ENCODE measurements around the gene SERPINA9.
"Not testable (repeated sequence)": the region's sequence is repeated elsewhere in the genome, so short reads cannot be mapped to it uniquely, and the experiment has no call there.

Gene SERPINA9

DNA sequence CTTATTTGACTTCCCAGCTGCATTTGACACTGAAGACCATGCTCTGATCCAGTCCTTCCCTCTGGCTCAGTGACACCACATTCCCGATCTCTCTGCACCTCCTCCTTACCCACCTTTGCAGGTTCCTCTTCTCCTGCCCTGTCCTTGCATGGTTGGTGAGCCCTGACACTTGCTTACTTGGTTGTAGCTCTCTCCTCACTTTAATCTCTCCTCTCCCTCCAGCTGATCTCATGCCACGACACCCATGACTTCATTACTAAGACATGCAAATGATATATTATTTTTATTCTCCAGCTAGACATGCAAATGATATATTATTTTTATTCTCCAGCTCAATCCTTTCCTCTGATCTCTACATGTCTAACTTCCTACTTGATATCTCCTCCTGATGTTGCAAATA is at the start of gene SERPINA9:
Gene SERPINA9, minus strand, starts transcription at position 175 of the 400 bp plus-strand sequence. CDS start 6,357 bp downstream, outside the sequence.
- DNase-seq, result no peak

- no peak for DNase-seq
These were observed 48.1 kb upstream of the SERPINA9 start for GRCh38 chr14:94524093-94524492.

GRCh38 chr14:94523265-94523664 is 47.3 kb upstream of the SERPINA9 start:
- DNase-seq, result no peak

- no peak for DNase-seq
These were observed 46.2 kb upstream of the SERPINA9 start for GRCh38 chr14:94522115-94522724.

DNA sequence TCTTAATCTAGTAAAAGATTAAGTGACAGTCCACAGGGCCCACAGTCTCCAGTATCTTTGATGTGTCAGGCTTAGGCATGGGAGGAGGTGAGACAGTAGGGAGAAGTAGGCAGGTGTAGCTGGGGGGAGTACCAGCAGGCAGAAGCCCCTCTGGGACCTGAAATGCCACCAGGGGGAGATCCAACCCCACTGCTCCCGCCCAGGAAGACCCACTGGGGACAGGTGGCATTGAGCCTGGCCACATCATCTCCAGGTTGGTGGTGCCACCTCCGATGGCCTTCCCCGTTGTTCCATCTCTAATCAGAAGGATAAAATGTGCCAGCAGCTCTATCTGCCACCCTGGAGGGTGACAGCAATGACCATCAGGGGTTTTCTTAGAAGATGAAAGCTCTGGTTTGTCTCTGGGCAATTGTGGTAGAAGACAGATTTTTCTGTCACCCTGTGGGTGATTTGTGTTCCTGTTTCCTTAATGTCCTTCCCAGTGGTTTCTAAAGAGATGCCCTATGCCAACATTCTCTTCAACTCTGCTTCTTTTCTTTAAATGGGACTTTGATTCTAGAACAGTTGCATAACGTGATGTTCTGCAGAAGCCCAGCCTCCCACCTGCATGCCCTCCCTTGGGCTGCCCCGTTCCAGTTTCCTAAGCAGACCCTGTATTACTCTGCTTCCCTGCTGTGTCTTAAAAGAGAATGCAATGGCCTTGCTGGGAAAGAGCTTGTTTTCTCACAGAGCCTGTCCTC is 45.5 kb upstream of the SERPINA9 start:
- DNase-seq, result no peak

GRCh38 chr14:94517641-94518257 is 41.8 kb upstream of the SERPINA9 start:
- DNase-seq, result no peak

DNA sequence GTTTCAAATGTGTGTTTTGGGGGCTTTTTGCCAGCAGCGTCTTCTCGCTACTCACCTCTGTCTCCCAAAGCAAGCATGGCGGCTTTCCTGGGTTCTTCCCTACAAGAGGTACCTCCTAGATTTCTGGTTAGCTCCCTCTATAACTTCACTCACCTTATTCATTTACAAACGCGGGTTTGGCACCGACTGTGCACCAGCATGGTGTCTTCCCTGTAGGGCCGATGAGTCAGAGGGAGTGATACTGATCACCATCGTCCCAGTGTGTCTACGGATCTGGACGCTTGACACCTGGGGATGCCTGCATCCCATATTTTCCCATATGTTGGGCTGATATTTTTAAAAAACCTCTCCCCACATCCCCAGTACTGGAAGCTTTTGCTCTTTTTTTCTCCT is 41.2 kb upstream of the SERPINA9 start:
- no peak for DNase-seq

DNA sequence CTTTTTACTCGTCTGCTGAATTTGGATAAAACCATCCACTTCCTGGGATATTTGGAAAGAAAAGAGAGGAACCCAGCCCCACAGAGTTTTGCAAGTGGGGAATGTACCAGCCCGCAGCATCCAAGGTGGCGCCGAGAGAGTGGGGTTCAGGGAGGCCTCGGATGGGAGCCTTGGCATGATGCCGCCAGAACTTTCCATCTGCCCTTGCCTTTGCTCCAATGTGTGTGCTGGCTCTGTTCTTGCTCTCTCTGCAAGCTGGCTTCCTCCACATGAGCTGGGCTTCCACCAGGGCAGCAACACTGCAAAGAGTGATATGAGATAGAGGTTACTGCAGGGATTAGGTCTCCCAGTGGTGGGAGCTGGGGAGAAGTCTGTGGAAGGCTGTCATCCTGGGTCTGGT is 39.9 kb upstream of the SERPINA9 start:
- DNase-seq, result no peak

DNA sequence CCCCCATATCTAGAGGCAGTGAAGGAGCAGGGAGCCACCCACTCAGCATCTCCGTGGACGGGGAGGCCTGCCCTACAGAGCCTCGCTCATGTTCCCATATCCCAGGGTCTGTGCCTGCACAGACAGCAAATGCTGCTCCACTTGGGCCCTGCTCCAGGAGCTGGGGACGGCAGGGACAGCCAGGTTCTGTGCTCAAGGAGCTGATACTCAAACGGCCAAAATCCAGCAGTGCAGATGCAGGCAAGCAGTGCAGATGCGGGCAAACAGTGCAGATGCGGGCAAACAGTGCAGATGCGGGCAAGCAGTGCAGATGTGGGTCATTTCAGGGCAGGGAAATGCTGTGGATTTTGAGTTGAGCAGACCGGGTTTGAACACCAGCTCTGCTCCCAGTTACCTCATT is 39.4 kb upstream of the SERPINA9 start:
- DNase-seq, result no peak

DNA sequence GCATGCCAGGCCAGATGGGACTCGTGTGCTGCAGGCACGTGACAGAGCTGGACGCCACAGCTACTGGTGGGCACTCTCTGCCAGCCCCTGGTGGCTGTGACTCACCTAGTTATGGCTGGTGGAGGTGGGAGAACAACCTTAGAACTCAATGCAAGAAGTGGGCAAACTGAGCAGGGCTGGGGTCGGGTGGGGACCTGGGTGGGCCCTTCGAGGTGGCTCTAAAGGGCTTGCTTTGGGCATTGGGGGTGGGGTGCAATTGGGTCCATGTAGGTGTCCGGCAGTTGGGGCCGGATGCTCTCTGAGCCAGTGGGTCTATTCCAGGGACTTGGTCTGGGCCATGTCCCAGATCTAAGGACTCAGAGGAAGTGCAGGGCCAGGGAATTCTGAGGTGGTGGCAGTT is 38.4 kb upstream of the SERPINA9 start:
- DNase-seq, result no peak

GRCh38 chr14:94510481-94510880 is 34.5 kb upstream of the SERPINA9 start:
- not testable (repeated sequence) for DNase-seq

DNA sequence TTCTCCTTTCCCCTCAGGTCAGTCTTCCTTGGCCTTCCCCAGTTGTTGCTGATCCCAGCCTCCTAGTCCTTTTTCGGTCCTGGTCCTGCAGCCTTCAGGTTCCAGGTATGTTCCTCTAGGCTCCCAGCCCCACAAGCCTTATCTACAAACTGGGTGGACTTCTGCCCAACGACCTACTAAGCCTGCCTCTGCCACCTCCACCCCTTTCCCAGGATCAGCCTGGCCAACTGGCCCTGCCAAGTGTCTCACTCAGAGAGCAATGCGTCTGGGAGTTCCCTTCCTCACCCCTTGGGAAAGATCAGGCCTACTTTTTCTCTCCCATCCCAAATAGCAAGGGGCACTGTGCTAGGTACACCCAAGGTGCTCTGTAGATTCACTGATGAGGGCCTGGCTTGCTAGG is 33.4 kb upstream of the SERPINA9 start, which contains the start of gene SERPINA12:
Gene SERPINA12, minus strand, starts transcription at position 114 of the 400 bp plus-strand sequence. CDS start 11,072 bp downstream, outside the sequence.
- no peak for DNase-seq

DNA sequence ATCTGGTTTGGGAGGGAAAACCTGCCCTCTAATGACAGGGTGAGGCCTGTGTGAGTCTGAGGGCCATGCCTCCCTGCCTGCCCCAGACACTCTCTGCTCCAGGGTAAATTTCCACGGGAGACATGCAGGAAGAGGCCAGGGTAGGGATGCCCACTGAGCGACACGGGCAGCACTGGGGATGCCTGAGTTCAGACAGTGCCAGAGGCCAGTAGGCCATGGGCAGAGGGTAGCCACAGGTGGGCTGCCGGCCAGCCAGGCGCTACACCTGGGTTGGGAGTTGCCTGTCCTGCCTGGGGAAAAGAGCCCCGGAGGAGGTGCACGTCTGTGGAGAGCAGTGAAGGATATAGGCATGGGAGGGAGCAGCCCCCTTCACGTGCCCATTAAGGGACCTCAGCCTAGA is 29.6 kb upstream of the SERPINA9 start:
- no peak for DNase-seq

DNA sequence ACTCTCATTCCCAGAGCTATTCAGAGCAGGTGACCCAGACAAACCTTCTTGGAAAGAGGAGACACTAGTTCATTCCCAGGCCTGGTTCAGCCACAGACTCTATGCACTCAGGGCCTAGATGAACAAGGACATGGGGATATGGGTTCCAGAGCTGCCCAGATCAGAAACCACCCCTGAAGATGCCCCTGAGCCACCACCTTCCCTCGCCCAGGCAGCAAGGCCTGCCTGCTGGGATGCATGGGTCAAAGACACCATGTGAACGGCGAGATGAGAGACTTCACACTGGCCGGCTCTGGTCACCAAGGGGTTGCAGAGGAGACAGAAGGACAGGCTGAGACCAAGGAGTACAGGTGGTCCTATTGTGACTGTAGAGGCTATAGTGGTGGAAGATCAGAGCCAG is 29.2 kb upstream of the SERPINA9 start:
- DNase-seq, result no peak

DNA sequence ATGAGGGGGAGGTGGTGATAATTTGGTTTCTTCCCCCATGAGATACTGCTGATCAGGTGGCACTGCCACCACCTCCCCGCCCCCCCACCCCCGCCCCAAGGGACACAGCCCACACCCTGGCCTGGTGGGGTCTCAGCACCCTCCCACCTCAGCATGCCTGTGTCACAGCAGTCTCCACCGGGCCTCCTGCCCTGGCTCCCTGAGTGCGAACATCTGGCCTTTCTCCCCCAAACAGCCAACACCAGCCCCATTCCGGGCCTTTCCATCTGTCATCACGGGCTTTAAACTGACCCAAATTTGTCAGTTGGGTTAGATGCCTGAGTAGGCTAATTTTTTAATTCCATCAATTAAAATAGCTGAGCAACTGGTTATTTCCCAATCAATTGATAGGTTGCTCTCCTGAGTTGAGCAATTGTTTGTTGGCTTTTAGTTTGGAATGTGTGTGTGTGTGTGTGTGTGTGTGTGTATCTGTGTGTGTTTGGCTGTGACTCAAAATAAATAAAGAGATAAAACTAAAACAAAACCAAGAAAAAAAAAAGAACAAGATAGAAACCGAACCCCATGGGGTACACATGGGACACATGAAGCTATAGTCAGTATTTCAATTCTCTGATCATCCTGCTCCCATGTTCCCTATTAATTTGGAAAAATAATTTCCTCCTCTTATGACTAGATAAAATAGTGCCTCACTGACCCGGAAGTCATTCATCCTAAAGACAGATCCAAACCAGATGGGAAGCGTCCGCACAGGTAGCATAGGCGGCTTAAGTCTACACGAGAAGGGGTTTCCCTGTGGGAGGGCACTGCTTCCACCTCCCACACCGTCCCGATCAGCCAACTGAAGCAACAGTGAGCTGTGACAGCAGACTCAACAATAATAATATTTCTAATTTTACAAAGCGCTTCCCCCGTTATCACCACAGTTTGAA is 25.9 kb upstream of the SERPINA9 start:
- DNase-seq, result no peak

- no peak for DNase-seq
These were observed 24.3 kb upstream of the SERPINA9 start for GRCh38 chr14:94500264-94500663.

GRCh38 chr14:94499673-94500072 is 23.7 kb upstream of the SERPINA9 start:
- no peak for DNase-seq

DNA sequence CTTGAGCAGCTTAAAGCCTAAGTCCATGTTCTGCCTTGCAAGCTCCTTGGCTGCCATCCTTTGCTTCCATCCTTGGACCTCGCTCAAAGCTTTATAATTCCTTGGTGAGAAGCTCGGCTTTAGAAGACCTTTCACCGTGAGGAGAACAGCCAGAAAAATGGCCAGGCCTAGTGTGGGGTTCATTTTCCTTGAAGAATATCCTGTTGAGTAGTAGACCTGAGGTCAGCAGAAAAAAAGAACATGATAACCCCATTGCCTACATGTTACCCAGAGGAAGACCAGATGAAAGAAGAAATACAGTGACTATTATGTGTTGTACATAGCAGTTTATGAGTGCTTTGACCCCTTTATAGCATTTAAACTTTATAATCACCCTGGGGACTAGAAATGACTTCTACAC is 22.2 kb upstream of the SERPINA9 start:
- DNase-seq, result no peak

GRCh38 chr14:94494085-94494484 is 18.1 kb upstream of the SERPINA9 start:
- DNase-seq, result no peak

- no peak for DNase-seq
These were observed 15.5 kb upstream of the SERPINA9 start for GRCh38 chr14:94491511-94491910.

DNA sequence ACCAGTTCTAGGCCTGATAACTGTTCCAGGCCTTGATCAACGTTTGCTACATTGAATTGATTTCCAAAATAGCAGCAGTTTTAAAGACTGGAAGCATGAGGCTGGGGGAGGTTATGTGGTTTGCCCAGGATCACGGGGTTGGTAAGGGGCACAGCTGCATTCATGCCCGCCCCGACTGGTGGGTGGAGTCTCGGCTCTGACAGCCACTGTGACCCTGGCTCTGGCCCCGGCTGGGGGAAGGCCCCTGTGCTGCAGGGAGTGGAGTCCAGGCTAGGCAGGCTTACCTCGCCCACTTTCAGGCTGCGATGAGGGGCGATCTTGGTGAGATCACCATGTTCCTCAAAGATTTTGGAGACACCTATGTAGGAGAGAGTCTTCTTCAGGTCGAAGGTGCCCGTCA is 13.3 kb upstream of the SERPINA9 start:
- no peak for DNase-seq

- DNase-seq, result no peak
These were observed 10.9 kb upstream of the SERPINA9 start for GRCh38 chr14:94486883-94487282.
